NOMO-1 treated with dmso at 0.1 percent for 144 hours (cell line): Measurements from ENCODE around the gene CANX.
A peak's percentile ranks its signal among the peaks of the same experiment; 100 is the strongest.

Source experiments
- DNase-seq: peaks from one replicate; lab custom pipeline; 2025; ENCODE audit not compliant: unreplicated experiment; lab: John Stamatoyannopoulos, UW

The CANX gene

GRCh38 chr5:179755022-179755421 is 56.3 kb downstream of the CANX start:
- no peak for DNase-seq

- peak; percentile 79 for DNase-seq
These were observed 60.2 kb downstream of the CANX start for GRCh38 chr5:179758955-179759354.

DNA sequence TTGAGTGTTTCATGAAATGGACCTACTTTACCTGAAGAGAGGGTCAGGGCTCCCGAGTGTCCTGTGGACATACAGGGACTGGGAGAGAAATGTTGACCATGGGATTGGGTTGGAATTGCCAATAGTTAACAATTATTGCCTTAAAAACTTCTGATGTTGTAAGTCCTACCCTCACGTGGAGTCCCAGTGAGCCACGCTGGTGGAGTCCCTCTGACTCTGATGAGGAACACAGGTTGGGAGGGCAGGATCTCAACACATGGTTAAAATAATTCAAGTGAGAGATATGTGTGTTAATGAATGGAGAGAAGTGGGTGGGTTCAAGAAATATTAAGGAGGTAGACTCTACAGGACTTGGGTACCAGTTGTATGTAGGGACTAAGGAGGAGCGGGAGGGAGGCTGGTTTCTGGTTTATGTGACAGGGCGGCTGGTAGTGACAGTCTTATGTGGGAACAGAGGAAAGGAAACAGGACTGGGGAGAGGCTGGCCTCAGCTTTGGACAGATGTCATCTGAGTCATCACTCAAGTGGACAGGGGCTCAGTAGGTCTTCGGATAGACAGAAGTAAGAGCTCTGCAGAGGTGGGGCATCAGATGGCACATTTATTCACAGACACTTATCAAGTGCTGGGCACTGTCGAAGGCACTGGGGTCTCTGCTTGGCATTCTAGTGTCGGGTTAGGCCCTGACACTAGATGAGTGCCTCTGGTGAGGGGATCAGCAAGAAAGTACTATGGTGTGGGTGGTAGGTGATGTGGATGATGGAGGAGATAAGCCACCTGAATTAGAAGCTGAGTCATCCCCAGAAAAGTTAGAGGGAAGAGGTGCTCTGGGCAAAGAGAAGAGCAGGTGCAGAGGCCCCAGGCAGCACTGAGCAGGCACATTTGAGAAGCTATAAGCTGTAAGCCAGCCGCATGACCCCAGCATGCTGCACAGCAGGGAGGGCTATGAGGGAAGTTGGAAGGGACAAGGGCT is 61.1 kb downstream of the CANX start:
- no peak for DNase-seq

DNA sequence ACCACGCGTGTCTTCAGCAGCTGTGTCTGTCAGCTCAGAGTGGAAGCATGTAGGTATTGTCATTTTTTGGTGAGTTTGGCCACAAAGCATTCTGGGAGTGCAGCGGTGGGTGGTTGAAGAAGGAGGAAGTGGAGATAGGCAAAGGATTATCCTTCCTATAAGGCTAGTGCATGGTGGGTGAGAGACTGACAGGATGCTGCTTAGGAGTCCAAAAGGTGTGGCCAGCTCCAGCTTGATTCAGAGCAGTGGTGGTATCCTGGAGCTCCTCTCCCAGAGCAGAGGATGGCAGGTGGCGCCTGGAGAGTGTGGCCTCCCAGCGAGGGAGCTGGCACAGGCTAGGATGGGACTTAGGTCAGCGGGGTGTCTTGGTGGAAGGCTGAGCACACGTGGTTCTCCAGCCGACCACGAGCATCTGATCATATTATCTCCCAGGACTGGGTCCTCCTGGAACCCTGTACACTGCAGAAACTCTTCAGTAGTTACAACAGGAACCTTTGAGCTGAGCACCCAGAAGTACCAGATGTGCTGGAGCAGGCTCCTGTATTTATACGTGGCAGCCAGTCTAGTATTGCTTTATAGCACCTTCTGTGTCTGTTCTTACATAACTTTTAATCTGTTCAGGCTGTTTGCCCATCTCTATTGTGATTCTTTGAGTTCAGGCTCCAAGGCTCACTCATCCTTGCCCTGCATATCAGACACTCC is 63.5 kb downstream of the CANX start:
- peak; percentile 33 for DNase-seq

GRCh38 chr5:179762781-179763176 is 64.0 kb downstream of the CANX start:
- no peak for DNase-seq

- DNase-seq = no peak
These were observed 64.6 kb downstream of the CANX start for GRCh38 chr5:179763215-179763945.

DNA sequence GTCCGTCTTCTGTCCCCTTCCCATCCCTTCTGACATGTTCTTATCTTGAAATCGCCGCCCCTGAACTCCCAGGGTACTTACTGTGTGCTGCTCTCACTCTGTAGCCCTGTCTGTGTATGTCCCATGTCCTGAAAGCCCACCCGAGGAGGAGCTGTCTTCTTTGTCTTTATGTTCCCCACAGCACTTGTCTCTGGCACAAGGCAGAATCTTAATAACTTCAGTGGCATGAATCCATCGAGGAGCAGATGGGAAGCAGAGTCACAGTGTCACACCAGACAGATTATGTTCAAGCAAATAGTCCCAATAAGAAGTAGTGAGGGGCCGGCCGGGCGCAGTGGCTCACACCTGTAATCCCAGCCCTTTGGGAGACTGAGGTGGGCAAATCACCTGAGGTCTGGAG is 65.3 kb downstream of the CANX start:
- no peak for DNase-seq

DNA sequence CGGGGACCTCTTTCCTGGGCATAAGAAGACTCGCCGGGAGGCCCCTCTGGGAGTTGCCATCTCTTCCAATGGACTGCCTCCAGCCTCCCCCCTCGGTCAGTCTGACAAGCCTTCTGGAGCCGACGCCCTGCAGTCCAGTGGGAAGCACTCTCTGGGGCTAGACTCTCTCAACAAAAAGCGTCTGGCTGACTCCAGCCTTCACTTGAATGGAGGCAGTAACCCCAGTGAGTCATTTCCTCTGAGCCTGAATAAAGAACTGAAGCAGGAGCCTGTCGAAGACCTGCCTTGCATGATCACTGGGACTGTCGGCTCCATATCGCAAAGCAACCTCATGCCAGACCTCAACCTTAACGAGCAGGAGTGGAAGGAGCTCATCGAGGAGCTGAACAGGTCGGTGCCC is 66.6 kb downstream of the CANX start:
- peak; percentile 40 for DNase-seq

- no peak for DNase-seq
These were observed 67.4 kb downstream of the CANX start for GRCh38 chr5:179766021-179766725.

DNA sequence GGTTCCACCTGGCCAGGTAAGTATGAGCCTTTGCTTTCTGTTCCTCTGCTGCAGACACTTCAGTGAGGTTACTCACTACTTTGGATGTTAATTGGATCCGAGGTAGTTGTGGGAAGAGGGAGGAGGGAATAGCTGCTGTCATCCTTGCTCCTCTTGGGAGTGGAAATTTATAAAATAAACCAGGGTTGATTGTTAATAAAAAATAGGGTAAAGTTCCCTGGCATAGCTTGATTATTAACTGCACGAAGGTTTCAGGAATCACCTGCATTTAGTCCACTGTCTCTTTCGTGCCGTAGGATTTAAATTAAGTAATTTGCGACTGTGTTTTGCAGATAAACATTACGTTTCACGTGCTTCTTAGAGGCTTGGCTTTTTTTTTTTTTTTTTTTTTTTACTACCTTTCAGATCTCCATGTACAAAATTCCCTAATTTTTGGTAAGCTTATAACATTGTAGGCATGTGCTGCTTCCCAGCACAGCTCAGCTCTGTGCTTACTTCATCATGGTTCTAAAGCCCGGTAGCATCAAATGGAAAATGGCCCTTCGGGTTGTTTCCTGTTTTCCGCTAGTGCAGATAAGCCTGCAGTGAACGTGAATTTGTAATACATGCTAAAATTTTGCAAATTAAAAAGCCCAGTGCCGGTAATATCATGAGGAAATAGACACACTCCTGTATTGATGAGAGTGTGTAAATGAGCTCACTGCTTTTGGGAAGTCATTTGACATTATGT is 68.1 kb downstream of the CANX start:
- no peak for DNase-seq

DNA sequence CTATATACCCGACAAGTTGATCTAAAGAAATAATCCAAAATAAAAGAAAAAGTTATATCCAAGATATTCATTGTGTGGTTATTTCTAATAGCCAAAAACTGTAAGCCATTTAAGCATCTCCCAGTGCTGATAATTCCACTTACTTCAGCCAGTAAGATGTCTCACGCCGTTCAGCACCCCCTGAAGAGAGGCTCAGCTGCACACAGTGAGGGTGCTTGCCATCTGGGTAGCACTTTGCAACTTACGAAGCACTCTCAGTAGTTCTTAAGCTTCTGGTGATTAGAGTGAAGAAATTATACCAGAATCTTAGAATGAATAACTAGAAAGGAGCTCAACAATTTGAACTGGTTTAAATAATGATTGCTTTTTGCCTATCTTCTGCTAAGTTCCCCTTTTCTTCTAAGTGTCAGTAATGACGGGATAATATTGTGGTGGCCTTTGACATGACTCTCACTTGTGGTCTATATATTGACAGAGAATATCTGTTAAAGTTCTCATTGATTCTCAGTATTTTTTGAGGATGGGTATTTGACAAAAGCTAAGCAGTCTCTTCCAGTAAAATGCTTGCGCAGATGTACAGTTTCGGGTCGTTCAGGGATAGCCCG is 68.8 kb downstream of the CANX start:
- peak; percentile 38 for DNase-seq

DNA sequence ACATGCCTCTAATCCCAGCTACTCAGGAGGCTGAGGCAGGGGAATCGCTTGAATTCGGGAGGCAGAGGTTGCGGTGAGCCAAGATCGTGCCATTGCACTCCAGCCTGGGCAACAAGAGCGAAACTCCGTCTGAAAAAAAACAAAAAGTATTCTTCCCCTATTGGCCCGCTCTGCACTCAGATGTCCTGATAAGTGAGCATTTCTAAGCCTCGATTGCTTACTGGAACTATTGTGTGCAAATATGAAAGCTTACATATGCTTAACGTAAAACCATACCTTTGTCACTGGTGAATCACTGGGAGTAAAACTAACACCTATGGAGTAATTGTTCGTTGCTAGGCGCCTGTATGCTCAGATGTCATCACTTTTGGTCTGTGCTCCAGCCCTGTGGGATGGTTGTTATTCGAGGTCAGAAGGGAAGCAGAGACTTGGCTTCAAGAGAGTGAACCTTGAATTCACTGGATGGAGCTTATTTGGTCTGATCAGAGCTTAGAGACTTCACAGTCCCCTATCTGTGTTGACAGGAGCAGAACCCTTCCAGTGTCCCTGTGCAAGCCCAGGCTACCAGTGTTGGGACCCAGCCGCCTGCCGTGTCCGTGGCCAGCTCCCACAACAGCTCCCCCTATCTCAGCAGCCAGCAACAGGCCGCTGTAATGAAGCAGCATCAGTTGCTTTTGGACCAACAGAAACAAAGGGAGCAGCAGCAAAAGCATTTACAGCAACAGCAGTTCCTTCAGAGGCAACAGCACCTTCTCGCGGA is 69.7 kb downstream of the CANX start:
- no peak for DNase-seq

DNA sequence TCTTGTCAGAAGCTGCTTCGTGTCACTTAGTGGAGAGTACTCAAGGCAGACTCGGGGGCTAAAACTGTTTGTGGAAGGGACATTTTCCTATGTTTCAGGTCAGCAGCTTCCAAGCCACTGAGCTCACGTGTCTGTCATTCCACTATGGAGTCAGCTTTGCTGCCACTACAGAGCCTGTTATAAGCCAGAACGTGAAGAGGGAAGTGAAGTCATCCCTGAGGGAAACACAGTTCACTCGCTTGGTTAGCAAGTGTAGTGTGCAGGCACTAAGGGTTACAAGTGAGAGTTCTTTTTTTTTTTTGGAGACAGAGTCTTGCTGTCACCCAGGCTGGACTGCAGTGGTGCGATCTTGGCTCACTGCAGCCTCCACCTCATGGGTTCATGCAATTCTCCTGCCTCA is 70.5 kb downstream of the CANX start:
- no peak for DNase-seq

DNA sequence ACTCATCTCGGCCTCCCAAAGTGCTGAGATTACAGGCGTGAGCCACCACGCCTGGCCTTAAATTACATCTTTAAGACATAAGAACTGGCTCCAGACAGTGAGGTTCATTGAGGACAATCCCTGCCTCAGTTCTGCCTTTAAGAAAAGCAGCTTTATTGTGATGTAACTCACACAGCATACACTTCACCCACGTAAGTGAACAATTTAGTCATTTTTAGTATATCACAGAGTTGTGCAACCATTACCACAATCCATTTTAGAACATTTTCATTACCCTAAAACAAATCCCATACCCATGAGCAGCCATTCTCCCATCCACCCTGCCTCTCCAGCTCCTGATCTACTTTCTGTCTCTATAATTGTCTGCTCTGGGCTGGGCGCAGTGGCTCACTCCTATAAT is 71.0 kb downstream of the CANX start:
- no peak for DNase-seq

DNA sequence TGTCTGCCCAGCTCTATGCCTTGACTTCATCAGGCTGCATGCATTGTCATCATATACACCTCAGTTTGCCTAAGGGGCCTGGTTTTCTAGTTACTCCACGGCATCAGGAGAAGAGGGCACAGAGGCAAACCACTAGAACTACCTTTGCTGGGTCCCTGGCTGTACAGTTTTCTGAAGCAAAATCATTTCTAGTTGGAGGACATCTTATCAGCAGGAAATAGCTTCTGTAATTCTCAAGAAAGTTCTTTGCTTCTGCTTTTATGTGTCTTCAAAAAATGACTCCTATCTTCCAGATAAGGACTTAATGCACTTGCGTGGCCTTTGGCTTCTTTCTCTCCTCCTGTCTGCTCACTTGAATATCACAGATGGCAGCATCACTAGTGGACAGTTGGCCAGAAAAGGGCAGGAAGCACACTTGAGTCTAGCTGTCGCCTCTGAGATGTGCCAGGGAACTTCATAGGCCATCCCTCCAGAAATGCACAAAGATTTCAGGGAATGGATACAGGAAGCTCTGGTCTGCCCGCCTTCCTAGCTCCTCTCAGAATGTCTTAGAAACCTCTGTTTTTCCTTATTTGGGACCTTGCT is 72.6 kb downstream of the CANX start:
- DNase-seq = no peak

DNA sequence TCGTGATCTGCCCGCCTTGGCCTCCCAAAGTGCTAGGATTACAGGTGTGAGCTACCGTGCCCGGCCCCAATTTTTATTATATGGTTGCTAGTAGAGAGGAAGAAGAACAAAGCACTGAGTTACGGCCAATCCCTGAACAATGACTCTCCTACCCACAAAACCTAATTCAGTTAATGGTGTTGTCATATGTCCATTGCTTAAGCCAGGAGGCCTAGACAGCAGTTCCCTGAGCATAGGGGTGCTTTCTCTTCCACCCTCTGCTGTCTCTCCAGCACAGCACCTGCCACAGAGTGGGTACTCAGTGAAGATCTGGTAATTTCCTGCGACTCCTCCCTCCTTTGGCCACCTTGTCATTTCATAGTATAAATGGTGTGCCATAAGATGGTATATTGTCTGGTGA is 73.6 kb downstream of the CANX start:
- peak; percentile 78 for DNase-seq

DNA sequence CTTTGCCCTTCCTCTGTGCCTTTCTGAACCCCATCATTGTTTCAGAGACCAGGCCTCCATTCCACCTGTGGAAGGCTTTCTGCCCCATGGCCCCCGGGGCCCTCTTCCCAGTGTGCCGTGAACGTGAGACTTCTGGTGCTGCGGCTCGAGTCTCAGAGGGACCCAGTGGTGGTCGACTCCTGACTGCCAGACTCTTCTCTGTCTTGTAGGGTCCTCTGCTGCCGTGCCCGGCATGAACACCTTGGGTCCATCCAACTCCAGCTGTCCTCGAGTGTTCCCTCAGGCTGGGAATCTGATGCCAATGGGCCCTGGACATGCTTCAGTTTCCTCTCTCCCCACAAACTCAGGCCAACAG is 74.9 kb downstream of the CANX start:
- DNase-seq = no peak

- no peak for DNase-seq
These were observed 75.7 kb downstream of the CANX start for GRCh38 chr5:179774442-179774841.

- no peak for DNase-seq
These were observed 77.7 kb downstream of the CANX start for GRCh38 chr5:179776411-179776938.
